SJSA1 (cell line): ENCODE measurements around the gene FGR. TPM values are rescaled to one million over a fixed set of nuclear protein-coding genes. Genes with fewer than 3 reads are reported as not detected.
"Not testable (repeated sequence)": the region's sequence is repeated elsewhere in the genome, so short reads cannot be mapped to it uniquely, and the experiment has no call there.

Source experiments
- DNase-seq, 2 experiments: peaks; one replicate each; pipeline ENCODE4 v3.0.0-alpha.2; 2015 to 2020; ENCODE audit warnings: low spot score in 2 of 2, low read depth in 1 of 2
- H3K27ac ChIP-seq: fragments of 250-450 bp; sonication (Bioruptor Pico); 2 replicates; pipeline ENCODE4 v1.5.1; 2020; ENCODE audit warnings: mild to moderate bottlenecking, moderate library complexity
- H3K27me3 ChIP-seq: fragments of 250-450 bp; sonication (Bioruptor Pico); replicated peaks from 2 replicates; pipeline ENCODE4 v1.5.1; 2020; ENCODE audit warnings: mild to moderate bottlenecking, moderate library complexity
- H3K36me3 ChIP-seq: fragments of 250-450 bp; sonication (Bioruptor Pico); 2 replicates; pipeline ENCODE4 v1.5.1; 2020; ENCODE audit warnings: mild to moderate bottlenecking
- H3K4me1 ChIP-seq: fragments of 250-450 bp; sonication (Bioruptor Pico); replicated peaks from 2 replicates; pipeline ENCODE4 v1.6.1; 2021; ENCODE audit warnings: mild to moderate bottlenecking
- H3K4me3 ChIP-seq: fragments of 250-450 bp; sonication (Bioruptor Pico); 2 replicates; pipeline ENCODE4 v1.5.1; 2020; ENCODE audit warnings: mild to moderate bottlenecking
- H3K9me3 ChIP-seq: fragments of 250-450 bp; sonication (Bioruptor Pico); replicated peaks from 2 replicates; pipeline ENCODE4 v1.5.1; 2020; ENCODE audit warnings: mild to moderate bottlenecking
- total RNA-seq: library from RNA; depleted of rRNA; stranded (reverse); fragments of >200 nt; shearing (Covaris generic); gene quantifications from 2 replicates; pipeline ENCODE4 v1.2.3, GENCODE V29; 2014; rRNA removed

Gene FGR
- total RNA-seq, result not detected in 2 replicates

GRCh38 chr1:27634985-27635367 lies at the start of gene FGR:
FGR (minus strand) TSS chr1:27635185; CDS start chr1:27623916, 11,269 bp downstream.
- H3K9me3 ChIP-seq, result no peaks in the 10 kb centered on the region
- no peak for DNase-seq
- H3K4me3 ChIP-seq, result no peak within 1 kb of the TSS
- H3K4me1 ChIP-seq, result peaks cover 5% of the 10 kb centered on the region
- H3K36me3 ChIP-seq, result no peaks in the 10 kb centered on the region
- H3K27me3 ChIP-seq, result peaks cover 10% of the 10 kb centered on the region
- H3K27ac ChIP-seq, result no peak within 1 kb of the TSS

- H3K9me3 ChIP-seq, result peaks cover 8% of the 10 kb centered on the region
- DNase-seq, result no peak
These were observed 49.2 kb upstream of the FGR start for GRCh38 chr1:27684176-27684575.

GRCh38 chr1:27682351-27682944 lies 47.5 kb upstream of the FGR start:
- Histone ChIP-seq H3K27ac (no peak overlapping the region), H3K9me3 (peaks cover 8% of the 10 kb centered on the region), H3K27me3 (no peaks in the 10 kb centered on the region), H3K4me1 (no peaks in the 10 kb centered on the region), H3K36me3 (no peaks in the 10 kb centered on the region), H3K4me3 (no peak overlapping the region)
- DNase-seq, result no peak

More at GRCh38 chr1:27684176-27684575, 49.2 kb upstream of the FGR start:
- peaks cover 7% of the 10 kb centered on the region for H3K4me1 ChIP-seq
- no peaks in the 10 kb centered on the region for H3K27me3 ChIP-seq
- no peak overlapping the region for H3K4me3 ChIP-seq
- no peak overlapping the region for H3K27ac ChIP-seq
- H3K36me3 ChIP-seq, result no peaks in the 10 kb centered on the region

- not testable (repeated sequence) for H3K4me3 ChIP-seq, H3K27me3 ChIP-seq, DNase-seq, H3K36me3 ChIP-seq, H3K27ac ChIP-seq, H3K9me3 ChIP-seq, H3K4me1 ChIP-seq
These were observed 46.6 kb upstream of the FGR start for GRCh38 chr1:27681580-27681979.

GRCh38 chr1:27680225-27680791 lies 45.3 kb upstream of the FGR start:
- H3K4me3 ChIP-seq, DNase-seq, H3K4me1 ChIP-seq, H3K27ac ChIP-seq, H3K27me3 ChIP-seq, H3K36me3 ChIP-seq, H3K9me3 ChIP-seq: not testable (repeated sequence)

- Histone ChIP-seq H3K27ac (no peak overlapping the region), H3K4me3 (no peak overlapping the region)
- DNase-seq, result no peak
These were observed 43.8 kb upstream of the FGR start for GRCh38 chr1:27678747-27679146.

GRCh38 chr1:27676410-27676809 lies 41.4 kb upstream of the FGR start:
- Histone ChIP-seq H3K36me3 (no peaks in the 10 kb centered on the region), H3K4me1 (peaks cover 14% of the 10 kb centered on the region), H3K4me3 (no peak overlapping the region), H3K9me3 (peaks cover 5% of the 10 kb centered on the region), H3K27ac (no peak overlapping the region), H3K27me3 (no peaks in the 10 kb centered on the region)
- no peak for DNase-seq

More at GRCh38 chr1:27678747-27679146, 43.8 kb upstream of the FGR start:
- H3K4me1 ChIP-seq, result no peaks in the 10 kb centered on the region
- H3K36me3 ChIP-seq, result no peaks in the 10 kb centered on the region
- no peaks in the 10 kb centered on the region for H3K27me3 ChIP-seq
- H3K9me3 ChIP-seq, result peaks cover 8% of the 10 kb centered on the region

- Histone ChIP-seq H3K9me3 (no peaks in the 10 kb centered on the region), H3K36me3 (no peaks in the 10 kb centered on the region), H3K27ac (peak overlapping the region; percentile 12), H3K27me3 (no peaks in the 10 kb centered on the region), H3K4me3 (peak overlapping the region; percentile 33), H3K4me1 (peaks cover 18% of the 10 kb centered on the region)
- DNase-seq, result no peak
These were observed 37.7 kb upstream of the FGR start for GRCh38 chr1:27672750-27673112.

GRCh38 chr1:27671964-27672749 lies 37.2 kb upstream of the FGR start, which contains the start of gene IFI6:
IFI6 (minus strand) TSS chr1:27672192; CDS start chr1:27669314, 2,878 bp downstream.
- Histone ChIP-seq H3K27ac (peak within 1 kb of the TSS; percentile 12), H3K4me3 (peak within 1 kb of the TSS; percentile 33), H3K36me3 (no peaks in the 10 kb centered on the region), H3K9me3 (no peaks in the 10 kb centered on the region), H3K27me3 (no peaks in the 10 kb centered on the region), H3K4me1 (peaks cover 18% of the 10 kb centered on the region)
- DNase-seq, result peak; percentile 94

- Histone ChIP-seq H3K36me3 (no peaks in the 10 kb centered on the region), H3K4me1 (peaks cover 18% of the 10 kb centered on the region), H3K27me3 (no peaks in the 10 kb centered on the region), H3K9me3 (no peaks in the 10 kb centered on the region), H3K27ac (no peak overlapping the region), H3K4me3 (no peak overlapping the region)
- DNase-seq, result no peak
These were observed 34.9 kb upstream of the FGR start for GRCh38 chr1:27669876-27670275.

GRCh38 chr1:27668808-27669723 lies 34.1 kb upstream of the FGR start:
- peak overlapping the region; percentile 23 for H3K4me3 ChIP-seq
- H3K27ac ChIP-seq, result no peak overlapping the region
- no peaks in the 10 kb centered on the region for H3K36me3 ChIP-seq
- peaks cover 18% of the 10 kb centered on the region for H3K4me1 ChIP-seq
- DNase-seq, result peak; percentile 64 to 80
- H3K9me3 ChIP-seq, result no peaks in the 10 kb centered on the region
- H3K27me3 ChIP-seq, result no peaks in the 10 kb centered on the region

GRCh38 chr1:27668121-27668807 lies 33.3 kb upstream of the FGR start:
- Histone ChIP-seq H3K36me3 (no peaks in the 10 kb centered on the region), H3K9me3 (no peaks in the 10 kb centered on the region), H3K27me3 (no peaks in the 10 kb centered on the region), H3K4me3 (no peak overlapping the region), H3K4me1 (peaks cover 18% of the 10 kb centered on the region), H3K27ac (no peak overlapping the region)
- DNase-seq, result no peak

- H3K4me1 ChIP-seq, result peaks cover 15% of the 10 kb centered on the region
- no peaks in the 10 kb centered on the region for H3K9me3 ChIP-seq
- H3K4me3 ChIP-seq, result no peak overlapping the region
- H3K27ac ChIP-seq, result no peak overlapping the region
- no peaks in the 10 kb centered on the region for H3K36me3 ChIP-seq
- no peak for DNase-seq
- no peaks in the 10 kb centered on the region for H3K27me3 ChIP-seq
These were observed 31.8 kb upstream of the FGR start for GRCh38 chr1:27666791-27667254.
